H9 (cell line): Measurements from ENCODE around the gene RGS13. TPM values are rescaled to one million over a fixed set of nuclear protein-coding genes. Genes with fewer than 3 reads are reported as not detected.

Experiments used
- DNase-seq: peaks from one replicate; pipeline ENCODE4 v3.0.0-alpha.2; 2017
- H2AFZ ChIP-seq: one replicate; pipeline ENCODE4 v1.6.1; 2013; ENCODE audit warnings: mild to moderate bottlenecking, low read length, control low read depth, moderate library complexity
- H2AK5ac ChIP-seq: 2 replicates; pipeline ENCODE4 v1.6.1; 2013; ENCODE audit warnings: low read length, control low read depth, mixed read lengths; ENCODE audit not compliant: insufficient read length
- H2BK120ac ChIP-seq: one replicate; pipeline ENCODE4 v1.6.1; 2013; ENCODE audit warnings: low read depth, mild to moderate bottlenecking, low read length, control low read depth, inconsistent platforms; ENCODE audit not compliant: poor library complexity, severe bottlenecking
- H2BK12ac ChIP-seq: 2 replicates; pipeline ENCODE4 v1.6.1; 2013; ENCODE audit warnings: low read length, control low read depth, mixed read lengths, low read depth; ENCODE audit not compliant: insufficient read length
- H2BK15ac ChIP-seq: 2 replicates; pipeline ENCODE4 v1.6.1; 2013; ENCODE audit warnings: low read depth, low read length, control low read depth
- H2BK20ac ChIP-seq: one replicate; pipeline ENCODE4 v1.6.1; 2013; ENCODE audit warnings: low read depth, mild to moderate bottlenecking, low read length, control low read depth, inconsistent platforms; ENCODE audit not compliant: poor library complexity, severe bottlenecking
- H2BK5ac ChIP-seq: 2 replicates; pipeline ENCODE4 v1.6.1; 2013; ENCODE audit warnings: low read length, control low read depth, mixed read lengths; ENCODE audit not compliant: insufficient read length
- H3K14ac ChIP-seq: 2 replicates; pipeline ENCODE4 v1.6.1; 2013; ENCODE audit warnings: low read length, control low read depth; ENCODE audit not compliant: insufficient read depth
- H3K18ac ChIP-seq: 2 replicates; pipeline ENCODE4 v1.6.1; 2013; ENCODE audit warnings: low read depth, mild to moderate bottlenecking, mixed read lengths, low read length, control low read depth; ENCODE audit not compliant: insufficient read length
- H3K23ac ChIP-seq: 2 replicates; pipeline ENCODE4 v1.6.1; 2013; ENCODE audit warnings: low read length, control low read depth, mixed read lengths, low read depth; ENCODE audit not compliant: insufficient read length
- H3K23me2 ChIP-seq: 2 replicates; pipeline ENCODE4 v1.6.1; 2013; ENCODE audit warnings: low read depth, mild to moderate bottlenecking, mixed read lengths, low read length, control low read depth; ENCODE audit not compliant: insufficient read length, poor library complexity, severe bottlenecking
- H3K27ac ChIP-seq: 2 replicates; pipeline ENCODE4 v1.5.1; 2013; ENCODE audit warnings: low read length, control low read depth, mixed read lengths, low read depth; ENCODE audit not compliant: insufficient read length
- H3K27me3 ChIP-seq: 2 replicates; pipeline ENCODE4 v1.6.1; 2013; ENCODE audit warnings: low read length, control low read depth, inconsistent platforms; ENCODE audit not compliant: insufficient read depth
- H3K4ac ChIP-seq: 2 replicates; pipeline ENCODE4 v1.6.1; 2013; ENCODE audit warnings: low read depth, mild to moderate bottlenecking, control low read depth, inconsistent platforms, low read length, moderate library complexity
- H3K4me1 ChIP-seq: 2 replicates; pipeline ENCODE4 v1.6.1; 2013; ENCODE audit warnings: low read length, control low read depth, inconsistent platforms; ENCODE audit not compliant: insufficient read depth
- H3K4me2 ChIP-seq: 2 replicates; pipeline ENCODE4 v1.6.1; 2013; ENCODE audit warnings: low read length, control low read depth, mixed read lengths; ENCODE audit not compliant: insufficient read length, insufficient read depth
- H3K56ac ChIP-seq: 2 replicates; pipeline ENCODE4 v1.6.1; 2013; ENCODE audit warnings: low read depth, mild to moderate bottlenecking, mixed read lengths, low read length, control low read depth; ENCODE audit not compliant: insufficient read length
- H3K79me1 ChIP-seq: 2 replicates; pipeline ENCODE4 v1.6.1; 2013; ENCODE audit warnings: low read depth, mild to moderate bottlenecking, moderate library complexity, low read length, control low read depth, inconsistent platforms; ENCODE audit not compliant: insufficient read depth, poor library complexity, severe bottlenecking
- H3K79me2 ChIP-seq: 2 replicates; pipeline ENCODE4 v1.6.1; 2013; ENCODE audit warnings: low read length, control low read depth, inconsistent platforms; ENCODE audit not compliant: insufficient read depth
- H3K9ac ChIP-seq: 2 replicates; pipeline ENCODE4 v1.6.1; 2013; ENCODE audit warnings: low read length, control low read depth, mixed read lengths; ENCODE audit not compliant: insufficient read length; ENCODE audit errors: extremely low read depth
- H3K9me3 ChIP-seq: one replicate; pipeline ENCODE4 v1.6.1; 2013; ENCODE audit warnings: low read depth, low read length, inconsistent platforms; ENCODE audit not compliant: control insufficient read depth
- H3T11ph ChIP-seq: one replicate; pipeline ENCODE4 v1.6.1; 2013; ENCODE audit warnings: mild to moderate bottlenecking, low read length, control low read depth, inconsistent platforms
- H4K20me1 ChIP-seq: one replicate; pipeline ENCODE4 v1.6.1; 2013; ENCODE audit not compliant: control insufficient read depth, insufficient read length, insufficient read depth
- H4K5ac ChIP-seq: 2 replicates; pipeline ENCODE4 v1.6.1; 2013; ENCODE audit warnings: low read depth, mild to moderate bottlenecking, mixed read lengths, low read length, control low read depth; ENCODE audit not compliant: insufficient read length
- H4K8ac ChIP-seq: replicated peaks from 2 replicates; pipeline ENCODE4 v1.6.1; 2013; ENCODE audit warnings: low read length, control low read depth, mixed read lengths, low read depth; ENCODE audit not compliant: insufficient read length
- H4K91ac ChIP-seq: 2 replicates; pipeline ENCODE4 v1.6.1; 2013; ENCODE audit warnings: low read depth, mild to moderate bottlenecking, moderate library complexity, mixed read lengths, low read length, control low read depth; ENCODE audit not compliant: insufficient read length
- H3K27ac Mint-ChIP-seq, 3 experiments: 2 replicates in 2 of 3; 3 replicates in 1 of 3; pipeline ENCODE4 v1.8.0; 2020 to 2021; ENCODE audit warnings: mixed read lengths in 3 of 3, mild to moderate bottlenecking in 1 of 3, moderate library complexity in 1 of 3
- H3K27me3 Mint-ChIP-seq: 2 replicates; pipeline ENCODE4 v1.8.0; 2021; ENCODE audit warnings: low read depth, mild to moderate bottlenecking, moderate library complexity, mixed read lengths
- H3K36me3 Mint-ChIP-seq, 3 experiments: 2 replicates in 2 of 3; 3 replicates in 1 of 3; pipeline ENCODE4 v1.8.0; 2020 to 2021; ENCODE audit warnings: low read depth in 3 of 3, mixed read lengths in 3 of 3; ENCODE audit not compliant: insufficient read depth in 1 of 3
- H3K4me1 Mint-ChIP-seq, 2 experiments: 2 replicates each; pipeline ENCODE4 v1.8.0; 2020; ENCODE audit warnings: mixed read lengths in 2 of 2
- H3K4me3 Mint-ChIP-seq, 2 experiments: 2 replicates in 1 of 2; 3 replicates in 1 of 2; pipeline ENCODE4 v1.8.0; 2020 to 2021; ENCODE audit warnings: mild to moderate bottlenecking in 2 of 2, mixed read lengths in 2 of 2, moderate library complexity in 1 of 2
- H3K9me3 Mint-ChIP-seq, 2 experiments: 2 replicates in 1 of 2; 3 replicates in 1 of 2; pipeline ENCODE4 v1.8.0; 2020; ENCODE audit warnings: mild to moderate bottlenecking in 2 of 2, mixed read lengths in 2 of 2, moderate library complexity in 1 of 2
- CTCF ChIP-seq: fragments of 200-600 bp; sonication (generic); conservative IDR thresholded peaks from 3 replicates; pipeline ENCODE4 v1.8.0; 2021; ENCODE audit warnings: antibody characterized with exemption, mild to moderate bottlenecking
- WGBS: extraction: QIAGEN DNeasy Blood & Tissue Kit; methylation state at CpG from one replicate; pipeline ENCODE4 v1.1.7; 2013; ENCODE audit warnings: missing lambda C conversion rate, low lambda C conversion rate, mixed read lengths; ENCODE audit not compliant: insufficient read length; ENCODE audit errors: extremely low coverage; 5-methylcytosine and 5-hydroxymethylcytosine counted together
- total RNA-seq: library from RNA; stranded (reverse); gene quantifications from 2 replicates; pipeline ENCODE4 v1.2.1, GENCODE V29; 2021

RGS13 gene
- total RNA-seq, 1 experiment from 2014 or later: not detected

GRCh38 chr1:192595299-192595698 lies 40.6 kb upstream of the RGS13 start:
- Histone ChIP-seq H2BK12ac (no peak overlapping the region), H2BK120ac (no peak overlapping the region), H2BK15ac (no peak overlapping the region), H3K79me2 (no peaks in the 10 kb centered on the region), H3K23me2 (no peaks in the 10 kb centered on the region), H3K9me3 (no peaks in the 10 kb centered on the region), H3K4me2 (no peak overlapping the region), H3K14ac (no peak overlapping the region), H2BK5ac (no peak overlapping the region), H3K56ac (no peak overlapping the region), H2BK20ac (no peak overlapping the region), H4K20me1 (no peaks in the 10 kb centered on the region), H3K4ac (no peak overlapping the region), H3K18ac (no peak overlapping the region), H4K5ac (no peak overlapping the region), H3K9ac (no peak overlapping the region), H4K8ac (no peak overlapping the region), H3K23ac (no peak overlapping the region), H3K27me3 (no peaks in the 10 kb centered on the region), H3K27ac (no peak overlapping the region), H4K91ac (no peak overlapping the region), H3K79me1 (no peaks in the 10 kb centered on the region), H2AK5ac (no peak overlapping the region), H3K4me1 (no peaks in the 10 kb centered on the region), H2AFZ (no peak overlapping the region), H3T11ph (no peak overlapping the region)
- TF ChIP-seq CTCF: no peak
- Mint-ChIP-seq H3K9me3 (no peaks in the 10 kb centered on the region), H3K27ac (no peak overlapping the region), H3K4me3 (no peak overlapping the region), H3K27me3 (no peaks in the 10 kb centered on the region), H3K4me1 (peaks cover 3% of the 10 kb centered on the region in 2 experiments; a peak in 1 of 4 replicates), H3K36me3 (no peaks in the 10 kb centered on the region)
- no CpG with 5 or more reads among the region's 3 CpGs for WGBS
- DNase-seq: no peak
